ENCODE measurements around the gene PATE2.

Gene PATE2

GRCh38 chr11:125750629-125751028, 28.0 kb downstream of the PATE2 start:
- no peaks in the 10 kb centered on the region for H3K9me3 ChIP-seq
- intact Hi-C loops (cut with DNase I; ENCODE audit: low total_unique reads) = no loop called here
- H3K27me3 ChIP-seq = peaks cover 0 to 2% of the 10 kb centered on the region in 2 donors
- no peaks in the 10 kb centered on the region for H3K36me3 ChIP-seq
- no peak overlapping the region for H3K27ac ChIP-seq
- DNase-seq = no peak
- no peaks in the 10 kb centered on the region for H3K4me1 ChIP-seq
- no peak for TF ChIP-seq CTCF (IDR thresholded peaks at IDR 0.05)
- H3K4me3 ChIP-seq = no peak overlapping the region

- intact Hi-C loops (cut with DNase I; ENCODE audit: low total_unique reads) = no loop called here
- no peak within 1 kb of the TSS for H3K27ac ChIP-seq
- H3K9me3 ChIP-seq = no peaks in the 10 kb centered on the region
- no peaks in the 10 kb centered on the region for H3K36me3 ChIP-seq
- H3K4me3 ChIP-seq = no peak within 1 kb of the TSS
- H3K4me1 ChIP-seq = no peaks in the 10 kb centered on the region
- TF ChIP-seq CTCF (IDR thresholded peaks at IDR 0.05) = no peak
- no peak for DNase-seq
- peaks cover 0 to 2% of the 10 kb centered on the region in 2 donors for H3K27me3 ChIP-seq
These were observed 32.6 kb downstream of the PATE2 start, which contains the start of gene PATE1 for GRCh38 chr11:125745979-125746378. TSS of gene PATE1 (plus strand) at chr11:125746279. CDS start at chr11:125746305, 26 bp downstream.

DNA sequence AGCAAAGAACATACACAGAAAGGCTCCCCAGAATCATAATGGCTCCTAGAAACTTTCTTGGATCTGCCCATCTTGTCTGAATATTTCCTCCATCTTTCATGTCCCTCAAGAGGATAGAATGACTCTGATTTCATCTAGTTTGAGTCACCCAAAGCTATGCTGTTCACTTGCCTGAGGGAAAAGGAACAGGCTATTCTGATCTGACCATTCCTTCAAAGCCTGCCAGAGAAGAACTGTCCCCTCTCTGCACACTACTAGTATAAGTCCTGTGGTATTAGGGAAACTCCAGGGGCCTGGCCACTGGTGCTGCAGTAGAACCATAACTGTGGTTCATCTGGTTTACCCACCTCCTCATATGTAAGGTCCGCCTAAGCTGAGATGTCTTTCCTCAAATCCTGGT, 34.9 kb downstream of the PATE2 start:
- DNase-seq = no peak
- no peaks in the 10 kb centered on the region for H3K4me1 ChIP-seq
- intact Hi-C loops (cut with DNase I; ENCODE audit: low total_unique reads) = no loop called here
- peaks cover 0 to 2% of the 10 kb centered on the region in 2 donors for H3K27me3 ChIP-seq
- H3K9me3 ChIP-seq = no peaks in the 10 kb centered on the region
- H3K4me3 ChIP-seq = no peak overlapping the region
- H3K36me3 ChIP-seq = no peaks in the 10 kb centered on the region
- no peak overlapping the region for H3K27ac ChIP-seq
- TF ChIP-seq CTCF (IDR thresholded peaks at IDR 0.05) = no peak

DNA sequence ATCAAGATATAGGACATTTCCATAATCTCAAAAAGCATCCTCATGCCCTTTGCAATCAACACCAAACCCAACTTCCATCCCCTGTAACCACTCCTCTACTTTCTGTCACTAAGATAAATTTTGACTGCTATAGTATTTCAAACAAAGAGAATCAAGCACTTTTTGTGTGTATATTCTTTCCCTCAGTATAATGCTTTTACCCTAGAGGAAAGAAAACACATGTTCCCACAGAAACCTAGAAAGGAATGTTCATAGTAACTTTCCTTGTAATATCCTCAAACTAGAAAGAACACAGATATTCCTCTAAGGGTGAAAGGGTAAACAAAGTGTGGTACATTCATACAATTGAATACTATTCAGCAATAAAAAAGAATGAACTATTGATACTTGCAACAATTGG, 38.0 kb downstream of the PATE2 start:
- TF ChIP-seq CTCF (IDR thresholded peaks at IDR 0.05) = no peak
- no peaks in the 10 kb centered on the region for H3K27me3 ChIP-seq
- no peaks in the 10 kb centered on the region for H3K4me1 ChIP-seq
- H3K9me3 ChIP-seq = peaks cover 0 to 4% (median 0%) of the 10 kb centered on the region in 3 donors
- no peak for DNase-seq
- H3K36me3 ChIP-seq = no peaks in the 10 kb centered on the region
- H3K27ac ChIP-seq = no peak overlapping the region
- intact Hi-C loops (cut with DNase I; ENCODE audit: low total_unique reads) = no loop called here
- no peak overlapping the region for H3K4me3 ChIP-seq

DNA sequence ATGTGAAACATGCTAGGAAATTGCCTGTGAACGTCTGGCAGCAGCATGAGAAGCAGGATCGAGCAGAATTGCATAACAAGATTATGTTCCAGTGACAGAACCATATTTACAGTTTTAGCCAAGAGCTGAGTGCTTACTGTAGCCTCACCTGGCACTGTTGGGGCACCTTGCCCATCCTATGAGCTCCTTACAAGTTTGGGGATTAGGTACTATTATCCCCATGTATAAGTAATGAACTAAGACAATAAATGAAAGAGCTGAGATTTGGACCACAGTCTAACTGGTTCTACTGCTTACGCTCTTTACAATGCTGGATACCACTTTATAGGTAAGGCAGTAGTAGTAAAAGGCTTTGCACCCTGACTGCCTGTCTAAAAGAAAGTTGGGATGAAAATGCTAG, 49.7 kb downstream of the PATE2 start:
- intact Hi-C loops (cut with DNase I; ENCODE audit: low total_unique reads) = no loop called here
- Histone ChIP-seq H3K9me3 (no peaks in the 10 kb centered on the region), H3K36me3 (no peaks in the 10 kb centered on the region), H3K4me1 (no peaks in the 10 kb centered on the region), H3K27ac (no peak overlapping the region), H3K4me3 (no peak overlapping the region), H3K27me3 (no peaks in the 10 kb centered on the region)
- no peak for DNase-seq
- TF ChIP-seq CTCF (IDR thresholded peaks at IDR 0.05) = no peak

Data from tibial artery (tissue), 4 donors.